ENCODE results near the gene ERICH6B.
A peak's percentile ranks its signal among the peaks of the same experiment; 100 is the strongest.

Gene ERICH6B

DNA sequence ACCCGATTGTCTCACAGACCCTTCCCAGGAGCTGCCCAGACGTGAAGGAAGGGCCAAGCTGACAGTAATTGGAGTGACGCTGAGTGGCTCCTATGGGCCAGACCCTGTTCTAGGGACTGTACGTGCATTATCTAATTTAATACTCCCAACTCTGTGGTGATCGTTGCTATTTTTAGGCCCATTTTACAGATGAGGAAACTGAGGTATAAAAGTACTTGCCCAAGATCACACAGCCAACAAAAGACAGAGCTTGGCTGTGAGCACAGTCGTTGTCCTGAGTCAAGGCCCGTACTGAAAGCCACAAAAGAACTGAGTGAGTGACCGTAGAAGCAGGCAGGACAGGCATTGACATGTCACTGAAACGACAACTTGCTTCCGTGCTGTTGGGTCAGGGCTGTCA is 74.7 kb downstream of the ERICH6B start:
- DNase-seq: no peak

DNA sequence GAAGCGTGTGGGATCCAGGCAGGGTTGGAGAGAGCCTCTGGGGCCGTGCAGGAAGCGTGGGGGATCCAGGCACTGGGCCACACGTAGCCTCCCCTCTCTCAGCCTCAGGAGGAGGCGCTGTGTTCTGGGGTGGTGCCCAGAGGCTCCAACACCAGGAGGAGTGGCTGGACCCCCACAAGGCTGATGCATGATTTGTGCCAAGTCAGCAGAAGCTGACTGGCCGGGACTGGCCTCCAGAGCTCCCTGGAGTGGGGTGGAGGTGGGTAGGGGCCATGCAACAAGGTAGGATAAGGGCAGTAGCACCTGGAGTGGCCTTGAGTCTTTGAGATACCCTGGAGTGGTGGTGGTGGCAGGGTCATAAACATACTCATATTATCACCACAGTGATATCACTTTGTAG is 75.3 kb downstream of the ERICH6B start:
- DNase-seq: no peak

GRCh38 chr13:45538382-45538781 is 77.2 kb downstream of the ERICH6B start:
- DNase-seq: peak; percentile 60

DNA sequence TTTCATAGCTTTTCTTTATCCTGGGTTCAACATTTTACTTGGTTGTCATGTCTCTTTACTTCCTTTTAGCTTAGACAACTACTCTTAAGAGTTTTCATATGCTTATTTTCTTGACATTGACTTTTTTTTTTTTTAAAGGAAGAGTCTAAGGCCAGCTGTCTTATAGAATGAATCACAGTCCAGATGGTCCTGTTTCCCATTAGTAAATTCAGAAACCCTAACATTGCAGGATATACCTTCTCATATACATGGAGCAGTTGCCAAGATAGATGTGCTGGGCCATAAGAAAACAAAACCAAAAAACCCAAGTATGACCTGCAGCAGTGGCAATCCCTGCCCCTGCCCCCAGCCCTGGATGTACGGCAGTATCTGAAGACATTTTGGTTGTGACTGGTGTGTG is 78.0 kb downstream of the ERICH6B start:
- no peak for DNase-seq

DNA sequence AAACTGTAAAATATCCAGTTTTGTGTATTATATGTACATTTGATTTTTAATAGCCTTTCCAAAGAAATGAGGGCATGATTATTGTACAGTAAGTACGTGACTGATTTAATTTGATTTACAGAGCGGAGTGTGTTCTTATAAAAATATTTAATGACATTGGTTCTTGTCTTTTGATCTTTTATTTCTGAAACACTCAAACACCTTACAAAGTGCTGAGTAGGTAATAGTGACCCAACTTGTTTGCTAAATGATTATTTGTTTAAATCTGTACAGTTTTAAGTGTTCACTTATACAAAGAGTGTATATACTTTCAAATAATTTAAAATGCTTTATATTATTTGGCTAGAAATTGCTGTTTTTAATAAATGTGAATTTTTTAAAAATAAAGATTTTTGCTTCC is 79.3 kb downstream of the ERICH6B start:
- DNase-seq: no peak

GRCh38 chr13:45534604-45535003 is 80.9 kb downstream of the ERICH6B start:
- DNase-seq: no peak

DNA sequence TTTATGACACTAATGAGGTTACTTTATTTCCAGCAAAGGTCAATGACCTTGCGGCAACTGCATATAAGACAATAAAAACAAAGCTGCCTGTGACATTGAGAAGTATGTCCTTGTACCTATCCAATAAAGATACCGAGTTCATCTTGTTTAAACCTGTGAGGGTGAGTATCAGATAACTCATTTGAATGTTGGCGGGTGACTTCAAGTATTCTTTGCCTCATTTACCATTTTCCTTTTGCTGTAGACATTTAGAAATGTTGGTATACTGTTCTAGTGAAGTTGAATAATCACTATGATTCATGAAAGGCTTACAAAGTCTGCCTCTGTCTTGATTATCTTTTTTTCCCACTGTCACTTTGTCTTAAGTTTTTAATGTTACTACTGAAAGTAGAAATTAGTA is 85.8 kb downstream of the ERICH6B start:
- DNase-seq: no peak

GRCh38 chr13:45527699-45528462 is 87.7 kb downstream of the ERICH6B start:
- no peak for DNase-seq

DNA sequence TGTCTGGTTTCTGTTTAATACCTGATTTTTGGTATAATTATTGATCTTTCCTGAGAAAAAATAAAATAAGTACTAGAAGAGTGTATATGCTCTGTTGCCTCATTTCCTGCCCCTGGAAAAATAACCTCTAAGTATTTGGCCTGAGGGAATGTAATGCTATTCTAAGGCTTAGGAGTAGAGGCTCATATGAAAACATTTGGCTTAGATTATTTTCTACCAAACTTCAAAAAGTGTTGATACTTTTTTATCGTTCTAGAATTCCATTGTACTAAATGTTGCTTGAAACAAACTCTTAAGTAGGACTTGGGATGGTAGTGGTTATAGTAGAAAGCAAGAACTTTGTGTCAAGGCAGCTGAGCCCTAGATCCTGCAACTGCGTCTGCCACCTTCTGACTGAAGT is 93.0 kb downstream of the ERICH6B start:
- no peak for DNase-seq

- DNase-seq: no peak
Observed at GRCh38 chr13:45521297-45521696, 94.2 kb downstream of the ERICH6B start.

- DNase-seq: no peak
Observed at GRCh38 chr13:45519493-45519892, 96.0 kb downstream of the ERICH6B start.

- no peak for DNase-seq
Observed at GRCh38 chr13:45518525-45519245, 96.9 kb downstream of the ERICH6B start.

DNA sequence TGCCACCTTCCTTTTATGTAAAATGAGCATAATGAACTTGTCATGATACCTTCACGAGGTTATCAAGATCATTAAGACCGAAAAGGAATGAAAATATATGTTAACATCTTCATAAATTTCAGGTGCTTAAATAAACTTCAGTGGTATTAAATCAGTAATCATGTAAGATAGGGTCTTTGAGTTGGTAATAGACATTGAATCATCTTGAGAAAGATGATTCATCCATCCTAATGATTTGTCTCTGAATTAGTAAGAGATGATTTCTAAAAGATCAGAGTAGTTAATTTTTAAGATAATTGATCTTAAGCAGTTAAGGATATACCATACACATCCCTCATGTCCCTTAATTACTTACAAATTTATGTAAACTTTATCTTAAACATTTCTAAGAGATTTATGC is 98.8 kb downstream of the ERICH6B start:
- no peak for DNase-seq

GRCh38 chr13:45512098-45512496 is 103.4 kb downstream of the ERICH6B start:
- DNase-seq: no peak

GRCh38 chr13:45511310-45512097 is 104.0 kb downstream of the ERICH6B start:
- peak; percentile 49 for DNase-seq

GRCh38 chr13:45510672-45511071 is 104.9 kb downstream of the ERICH6B start:
- DNase-seq: no peak

DNA sequence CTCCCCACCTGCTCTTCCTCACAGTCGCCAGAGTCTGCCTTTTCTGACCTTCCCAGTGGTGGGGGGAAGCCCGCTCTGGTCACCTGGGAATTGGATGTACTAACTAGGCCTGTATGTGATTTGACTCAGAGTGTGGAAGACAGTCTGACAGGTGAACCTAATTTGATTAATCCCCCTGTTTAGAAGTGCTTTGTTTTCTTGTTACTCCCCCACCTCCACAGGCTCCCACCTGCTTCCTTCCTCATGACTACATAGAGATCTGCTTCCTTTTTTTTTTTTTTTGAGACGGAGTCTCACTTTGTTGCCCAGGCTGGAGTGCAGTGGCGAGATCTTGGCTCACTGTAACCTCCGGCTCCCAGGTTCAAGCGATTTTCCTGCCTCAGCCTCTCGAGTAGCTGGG is 106.8 kb downstream of the ERICH6B start:
- no peak for DNase-seq

DNA sequence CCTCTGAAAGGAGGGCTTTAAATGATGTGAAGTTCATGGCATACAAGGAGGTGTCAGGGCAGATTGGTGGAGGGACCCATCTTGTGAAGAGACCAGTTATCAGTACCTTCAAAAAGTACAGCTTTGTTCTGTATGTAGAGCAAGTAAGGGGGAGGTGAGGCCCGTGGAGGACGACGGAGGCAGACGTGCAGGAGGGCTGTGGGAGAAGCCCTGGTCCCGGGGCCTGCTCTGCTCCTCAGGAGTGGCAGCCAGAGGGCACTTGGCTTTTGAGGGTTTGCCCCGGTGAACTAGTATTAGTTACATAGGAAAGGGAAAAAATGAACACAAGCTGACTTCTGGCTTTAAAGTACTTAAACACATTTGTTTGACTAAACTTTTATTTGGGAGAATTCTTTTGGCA is 108.7 kb downstream of the ERICH6B start:
- no peak for DNase-seq

DNA sequence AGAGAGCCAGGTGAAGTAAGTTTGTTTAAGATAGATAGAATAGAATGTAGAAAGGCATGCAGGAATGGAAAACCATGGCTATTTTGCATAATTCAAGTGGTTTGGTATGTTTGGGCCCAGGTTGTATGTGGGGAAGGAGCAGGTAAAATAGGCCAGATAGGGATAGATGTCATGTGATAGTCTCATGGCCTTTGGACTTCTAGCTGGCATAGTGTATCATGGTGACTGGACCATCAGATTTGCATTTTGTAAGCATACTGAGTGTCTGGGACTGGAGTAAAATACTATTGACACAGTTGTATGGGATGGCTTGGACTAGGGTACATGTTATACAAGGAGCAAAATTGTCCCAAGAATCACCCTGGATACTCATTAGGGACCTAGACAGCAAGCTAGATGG is 111.9 kb downstream of the ERICH6B start:
- DNase-seq: no peak

DNA sequence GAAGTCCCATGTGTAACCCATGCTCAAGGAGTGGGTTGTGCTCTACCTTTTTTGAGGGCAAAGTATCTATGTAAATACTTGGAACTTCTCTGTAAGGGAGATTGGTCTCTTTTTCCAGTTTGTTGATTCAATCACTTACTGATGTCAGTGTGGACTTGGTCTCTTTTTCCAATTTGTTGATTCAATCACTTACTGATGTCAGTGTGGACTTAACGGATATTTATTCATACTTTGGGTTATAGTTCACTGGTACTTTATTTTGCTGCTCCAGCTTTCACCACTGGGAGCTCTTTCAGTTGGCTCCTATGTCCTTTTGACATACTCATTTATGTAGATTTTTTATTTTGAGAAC is 114.4 kb downstream of the ERICH6B start:
- no peak for DNase-seq

DNA sequence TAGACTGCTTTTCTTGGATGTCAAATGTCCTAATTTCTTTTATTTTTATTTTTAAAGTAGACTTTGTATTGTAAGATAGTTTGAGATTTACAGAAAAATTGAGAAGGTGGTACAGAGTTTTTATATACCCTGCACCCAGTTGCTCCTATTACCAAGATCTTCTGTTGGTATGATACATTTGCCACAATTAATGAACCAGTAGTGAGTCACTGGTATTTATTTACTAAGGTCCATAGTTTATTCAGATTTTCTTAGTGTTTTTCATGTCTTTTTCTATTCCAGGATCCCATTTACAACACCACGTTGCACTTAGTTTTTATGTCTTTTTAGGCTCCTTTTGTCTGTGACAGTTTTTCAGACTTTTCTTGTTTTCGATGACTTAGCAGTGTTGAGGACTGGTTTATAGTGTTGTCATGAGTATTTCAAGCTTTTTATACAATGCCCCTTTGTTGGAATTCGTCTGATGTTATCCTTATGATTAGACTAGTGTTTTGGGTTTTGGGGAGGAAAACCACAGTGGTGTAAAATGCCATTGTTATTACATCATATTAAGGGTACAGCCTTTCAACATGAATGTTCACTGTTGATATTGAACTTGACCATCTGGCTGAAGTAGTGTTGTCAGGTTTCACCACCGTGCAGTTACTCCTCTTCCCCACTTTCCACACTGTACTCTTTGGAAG is 114.9 kb downstream of the ERICH6B start:
- no peak for DNase-seq

DNA sequence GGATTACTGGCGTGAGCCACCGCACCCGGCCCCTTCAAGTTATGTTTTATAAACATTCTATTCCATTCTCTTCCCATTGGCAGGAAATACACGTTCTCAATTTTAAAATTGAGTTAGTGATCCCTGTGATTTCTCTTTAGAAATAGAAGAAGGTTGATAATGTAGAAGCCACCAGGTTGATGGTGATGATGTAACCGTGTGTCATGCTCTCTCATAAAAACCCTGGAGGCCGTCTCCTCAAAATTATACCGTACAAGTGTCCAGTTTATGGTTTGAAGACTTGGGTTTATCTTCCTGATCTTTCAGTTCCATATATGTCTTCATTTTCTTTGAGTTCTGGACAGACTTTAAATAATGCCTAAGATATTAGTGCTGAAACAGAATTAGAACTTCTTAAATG is 118.6 kb downstream of the ERICH6B start:
- DNase-seq: no peak

- DNase-seq: no peak
Observed at GRCh38 chr13:45492538-45492937, 123.0 kb downstream of the ERICH6B start.
